GM23248 (cell line): ENCODE data around the gene GPR35.

ENCODE experiments used
- EZH2 ChIP-seq: fragments of 200-600 bp; sonication (generic); IDR thresholded peaks from 2 replicates; pipeline ENCODE4 v1.6.1; 2018; ENCODE audit warnings: antibody characterized with exemption, mild to moderate bottlenecking; ENCODE audit not compliant: insufficient read depth, poor library complexity, severe bottlenecking
- EZH2phosphoT487 ChIP-seq: fragments of 200-600 bp; sonication (generic); IDR thresholded peaks from 2 replicates; pipeline ENCODE4 v1.6.1; 2018; ENCODE audit warnings: antibody characterized with exemption, moderate library complexity, mild to moderate bottlenecking, low read depth; ENCODE audit not compliant: insufficient read depth

DNA sequence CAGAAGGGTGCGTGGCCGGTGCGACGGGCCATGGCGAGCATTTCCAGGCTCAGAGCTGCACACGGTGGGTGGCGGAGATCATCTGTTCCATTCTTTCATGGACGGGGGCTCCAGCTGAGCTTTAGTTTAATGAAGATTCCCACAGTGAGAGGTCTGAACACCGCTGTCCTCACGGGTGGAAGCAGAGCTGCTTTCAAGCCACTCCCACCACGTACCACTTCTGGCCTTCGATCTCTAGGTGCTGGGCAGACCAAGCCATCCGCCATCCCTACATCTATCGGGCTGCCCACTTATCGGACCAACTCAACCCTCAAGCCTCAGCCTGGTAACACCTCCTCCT is 18.5 kb downstream of the GPR35 start:
- TF ChIP-seq EZH2phosphoT487 (no peak), EZH2 (no peak)
